Activated CD4-positive, alpha-beta T cell treated with anti-CD3 and anti-CD28 coated beads for 1 hour (primary cell): ENCODE results near the gene BPIFB2.

Experiments used
- DNase-seq: peaks from one replicate; pipeline ENCODE4 v3.0.0-alpha.2; 2020

The BPIFB2 gene

GRCh38 chr20:33009214-33010132, 2.0 kb downstream of the BPIFB2 start:
- DNase-seq, result no peak

- DNase-seq, result no peak
Observed at GRCh38 chr20:33010133-33010504, 2.6 kb downstream of the BPIFB2 start.

DNA sequence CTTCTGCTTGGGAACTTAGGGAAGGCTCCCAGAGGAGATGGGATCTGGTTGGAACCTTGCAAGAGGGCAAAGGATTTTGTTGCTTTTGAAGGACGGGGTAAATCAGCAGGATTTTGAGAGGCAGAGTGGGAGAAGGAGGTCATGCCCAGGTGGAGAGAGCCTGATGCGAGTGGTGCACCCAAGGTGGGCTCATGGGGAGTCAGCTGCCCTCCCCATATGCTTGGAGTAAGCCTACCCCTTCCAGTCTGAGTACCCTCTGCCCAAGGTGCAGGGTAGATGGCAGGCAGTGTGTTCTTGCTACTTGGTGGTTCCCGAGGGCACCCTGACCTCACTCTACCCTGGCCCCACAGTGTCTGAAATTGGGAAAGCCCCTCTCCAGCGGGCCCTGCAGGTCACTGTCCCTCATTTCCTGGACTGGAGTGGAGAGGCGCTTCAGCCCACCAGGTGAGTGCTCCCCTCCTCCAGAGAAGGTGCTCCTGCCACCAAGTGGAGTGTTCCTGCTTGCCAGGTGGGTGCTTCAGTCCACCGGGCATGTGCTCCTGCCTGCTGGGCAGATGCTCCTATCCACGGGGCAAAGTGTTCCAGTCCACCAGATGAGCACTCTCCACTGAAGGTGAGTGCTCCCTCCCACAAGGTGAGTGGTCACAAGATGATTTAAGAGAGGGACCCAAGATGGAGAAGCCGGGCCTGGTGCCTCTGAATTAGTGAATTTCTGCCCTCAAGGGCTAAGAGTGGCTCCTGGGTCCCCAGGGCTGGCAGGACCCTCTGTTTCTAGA, 3.4 kb downstream of the BPIFB2 start:
- no peak for DNase-seq

DNA sequence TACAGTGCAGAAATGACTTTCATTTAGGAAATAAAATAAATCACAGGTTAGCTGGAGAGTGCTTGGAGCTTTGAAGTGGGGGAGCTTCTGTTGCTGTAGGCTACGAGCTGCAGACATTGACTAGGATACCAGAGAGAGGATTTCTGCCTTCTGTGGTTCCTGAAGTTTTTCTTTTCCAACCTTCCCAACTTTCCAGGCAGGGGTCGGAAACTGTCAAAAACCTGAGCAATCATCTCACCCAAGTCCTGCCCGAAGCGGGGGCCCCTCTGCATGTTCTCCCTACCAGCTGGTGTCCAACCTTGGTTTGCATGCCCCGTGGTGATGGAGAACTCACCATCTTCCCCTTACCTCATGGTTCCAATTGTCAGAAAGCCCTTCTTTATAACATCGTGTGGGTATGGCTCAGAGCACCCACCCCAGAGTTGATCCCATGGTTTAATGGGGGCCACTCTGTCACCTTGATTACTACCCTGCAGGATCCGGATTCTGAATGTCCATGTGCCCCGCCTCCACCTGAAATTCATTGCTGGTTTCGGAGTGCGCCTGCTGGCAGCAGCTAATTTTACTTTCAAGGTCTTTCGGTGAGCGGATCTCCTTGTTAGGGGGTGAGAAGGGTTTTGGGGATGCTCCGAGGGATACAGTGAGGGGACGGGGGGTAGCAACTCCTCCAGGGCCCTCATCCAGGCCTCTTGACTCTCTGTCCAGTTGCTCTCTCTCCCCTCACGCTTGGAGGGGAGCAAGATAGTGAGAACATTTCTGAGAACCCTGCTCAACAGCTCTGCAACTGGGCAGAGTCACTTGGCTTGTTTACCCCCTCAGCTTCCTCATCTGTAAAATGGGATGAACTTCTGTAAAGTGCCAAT, 5.1 kb downstream of the BPIFB2 start:
- no peak for DNase-seq

DNA sequence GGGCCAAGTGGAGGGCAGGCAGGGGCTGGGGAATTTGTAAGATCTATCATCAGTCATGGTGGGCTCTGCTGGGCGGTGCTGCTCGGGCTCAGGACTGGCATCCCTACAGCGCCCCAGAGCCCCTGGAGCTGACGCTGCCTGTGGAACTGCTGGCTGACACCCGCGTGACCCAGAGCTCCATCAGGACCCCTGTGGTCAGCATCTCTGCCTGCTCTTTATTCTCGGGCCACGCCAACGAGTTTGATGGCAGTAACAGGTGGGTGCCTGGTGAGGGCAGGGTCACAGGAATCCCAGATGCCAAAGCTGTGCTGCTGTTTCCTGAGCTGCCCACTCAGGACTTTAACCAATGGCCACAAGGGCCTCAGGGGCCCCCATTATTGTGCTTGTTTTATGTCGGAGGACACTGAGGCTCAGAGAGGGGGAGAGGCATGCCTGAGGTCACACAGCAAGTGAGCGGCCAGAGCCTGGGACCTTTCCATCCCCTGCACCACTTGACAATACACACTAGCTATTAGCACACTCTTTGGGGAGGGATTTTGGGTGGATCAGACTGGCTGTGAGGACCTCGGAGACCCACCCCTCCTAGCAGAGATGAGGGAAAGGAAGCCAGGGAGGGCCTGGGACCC, 6.3 kb downstream of the BPIFB2 start:
- DNase-seq, result no peak

DNA sequence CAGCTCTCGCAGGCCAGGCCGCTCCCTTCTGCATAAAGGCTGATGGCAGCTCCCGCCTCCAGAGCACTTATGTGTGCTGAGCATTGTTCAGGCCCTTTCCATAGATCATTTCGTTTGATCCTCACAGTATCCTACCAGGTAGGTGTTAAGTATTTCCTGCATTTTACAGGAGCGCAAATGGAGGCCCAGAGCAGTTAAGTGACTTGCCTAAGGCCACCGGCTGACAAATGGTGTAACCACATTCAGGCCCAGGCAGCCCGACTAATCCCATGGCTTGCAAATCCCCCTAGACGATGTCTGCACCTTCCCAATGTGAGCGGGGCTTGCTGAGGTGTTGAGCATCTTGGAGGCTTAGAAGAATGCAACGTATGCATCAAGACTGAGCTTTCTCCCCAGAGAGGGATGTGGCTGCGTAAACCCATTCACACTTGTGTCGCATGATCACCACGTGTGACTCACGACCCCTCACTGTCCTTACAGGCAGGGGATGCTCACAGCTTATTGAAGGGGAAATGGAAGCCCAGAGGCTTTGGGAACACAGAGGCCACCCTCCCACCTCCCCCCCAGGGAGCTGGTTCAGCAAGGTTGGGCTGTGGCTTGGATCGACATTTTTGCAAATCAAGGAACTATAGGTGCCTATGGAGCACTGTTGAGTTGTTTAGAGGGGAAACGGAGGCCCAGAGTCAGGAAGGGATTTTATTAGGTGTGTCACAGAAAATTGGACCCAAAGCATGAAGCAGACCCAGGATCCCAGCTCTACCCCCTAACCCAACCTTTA, 7.0 kb downstream of the BPIFB2 start:
- DNase-seq, result no peak

- no peak for DNase-seq
Observed at GRCh38 chr20:33015114-33015484, 7.6 kb downstream of the BPIFB2 start.

- no peak for DNase-seq
Observed at GRCh38 chr20:33015700-33016580, 8.4 kb downstream of the BPIFB2 start.

- no peak for DNase-seq
Observed at GRCh38 chr20:33016581-33017109, 9.1 kb downstream of the BPIFB2 start.

GRCh38 chr20:33017542-33017941, 10.0 kb downstream of the BPIFB2 start:
- no peak for DNase-seq

DNA sequence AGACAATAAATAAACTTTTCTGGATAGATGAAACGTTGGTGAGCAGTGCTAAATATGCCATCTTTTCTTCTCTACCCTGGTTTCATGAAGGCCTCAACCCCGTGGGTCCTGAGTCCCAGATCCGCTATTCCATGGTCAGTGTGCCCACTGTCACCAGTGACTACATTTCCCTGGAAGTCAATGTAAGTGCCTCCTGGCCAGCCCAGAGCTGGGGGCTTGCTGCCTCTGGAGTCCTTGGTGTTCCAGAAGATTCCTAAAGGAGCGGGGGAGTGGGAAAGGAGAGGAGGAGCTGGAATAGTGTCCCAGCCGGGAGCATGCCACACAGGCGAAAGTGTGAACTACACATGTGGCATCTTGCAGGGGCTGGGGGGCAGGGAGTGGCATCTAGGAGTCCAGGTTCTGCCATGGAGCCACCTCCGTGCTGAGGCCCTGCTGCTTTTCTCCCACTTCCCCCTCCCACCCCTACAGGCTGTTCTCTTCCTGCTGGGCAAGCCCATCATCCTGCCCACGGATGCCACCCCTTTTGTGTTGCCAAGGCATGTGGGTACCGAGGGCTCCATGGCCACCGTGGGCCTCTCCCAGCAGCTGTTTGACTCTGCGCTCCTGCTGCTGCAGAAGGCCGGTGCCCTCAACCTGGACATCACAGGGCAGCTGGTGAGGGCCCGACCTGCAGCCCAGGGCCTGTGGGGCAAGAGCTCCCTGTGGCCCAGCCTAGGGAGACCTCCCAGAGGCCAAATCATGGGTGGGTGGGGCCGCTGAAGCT, 10.8 kb downstream of the BPIFB2 start:
- no peak for DNase-seq

GRCh38 chr20:33019465-33020277, 12.2 kb downstream of the BPIFB2 start:
- no peak for DNase-seq

DNA sequence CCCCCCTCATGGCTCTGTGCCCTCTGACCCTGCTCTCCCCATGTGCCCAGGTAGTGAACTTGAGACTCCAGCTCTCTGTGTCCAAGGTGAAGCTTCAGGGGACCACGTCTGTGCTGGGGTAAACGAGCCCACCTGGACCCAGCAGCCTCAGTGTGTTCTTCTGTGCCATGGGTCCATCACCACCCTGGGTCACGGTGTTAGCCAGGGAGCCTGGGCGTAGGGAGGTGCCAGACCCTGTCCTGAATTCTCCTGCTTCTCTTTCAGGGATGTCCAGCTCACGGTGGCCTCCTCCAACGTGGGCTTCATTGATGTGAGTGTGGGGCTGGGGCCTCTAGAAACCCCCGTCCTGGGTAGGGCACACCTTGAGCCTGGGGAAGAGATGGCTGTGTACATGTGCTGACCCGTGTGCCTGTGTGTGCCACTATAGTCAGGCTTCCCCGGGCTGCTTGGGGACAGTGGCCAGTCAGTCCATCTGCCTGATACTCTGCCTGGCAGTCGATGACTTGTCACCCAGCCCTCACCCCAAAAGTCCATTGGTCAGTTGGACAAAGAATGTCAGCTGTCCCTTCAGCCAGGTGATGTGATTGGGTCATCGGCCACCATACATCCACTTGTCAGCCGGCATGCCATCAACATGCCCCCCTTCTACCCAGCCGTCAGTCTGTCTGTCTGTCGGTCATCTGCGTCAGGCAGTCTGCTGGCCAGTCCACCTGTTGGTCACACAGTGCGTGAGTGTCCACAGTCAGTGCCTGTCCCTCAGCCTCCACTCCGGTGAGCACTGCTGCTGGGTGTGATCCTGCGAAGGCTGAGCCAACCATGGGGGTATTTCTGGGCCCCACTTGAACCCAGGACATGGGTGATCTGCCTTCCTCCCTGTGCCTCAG, 13.0 kb downstream of the BPIFB2 start:
- no peak for DNase-seq

- no peak for DNase-seq
Observed at GRCh38 chr20:33021879-33022278, 14.4 kb downstream of the BPIFB2 start.

GRCh38 chr20:33022289-33022688, 14.8 kb downstream of the BPIFB2 start:
- DNase-seq, result no peak

DNA sequence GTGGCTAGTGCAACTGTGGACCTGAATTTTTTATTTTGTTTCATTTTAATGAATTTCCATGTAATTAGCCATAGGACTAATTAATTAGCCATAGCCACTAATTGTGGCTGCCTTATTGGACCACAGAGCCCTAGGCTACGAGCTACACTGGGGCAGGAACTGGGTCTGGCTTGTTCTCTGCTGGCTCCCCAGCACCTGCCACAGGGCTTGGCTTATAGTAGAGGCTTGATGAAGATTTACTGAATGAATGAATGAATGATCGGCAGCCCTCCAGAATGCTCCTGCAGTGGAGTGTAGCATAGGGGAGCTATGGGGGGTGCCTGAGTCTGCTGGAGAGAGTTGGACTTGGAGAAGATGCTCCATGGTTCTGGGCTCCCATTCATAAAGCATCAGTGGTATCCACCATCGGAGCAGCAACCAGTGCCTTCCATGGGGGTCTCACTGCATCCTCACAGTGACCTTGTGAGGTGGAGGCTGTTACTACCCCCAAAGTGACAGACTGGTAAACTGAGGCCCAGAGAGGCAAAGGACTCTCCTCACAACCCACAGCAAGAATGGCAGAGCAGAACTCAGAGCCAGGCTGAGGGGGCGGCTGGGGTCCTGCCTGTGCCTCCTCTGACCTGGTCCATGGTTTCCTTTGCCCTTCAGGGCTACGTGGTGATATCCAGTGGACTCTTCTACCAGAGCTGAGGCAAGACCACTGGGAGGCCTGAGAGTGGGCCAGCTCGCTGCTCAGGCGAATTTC, 15.4 kb downstream of the BPIFB2 start:
- DNase-seq, result no peak
